Breast epithelium (tissue), 4 donors: ENCODE data around the gene METRN. TPM values are rescaled to one million over a fixed set of nuclear protein-coding genes. Genes with fewer than 3 reads are reported as not detected.

Experiments used
- DNase-seq, 2 donors: peaks; one replicate each; pipeline ENCODE4 v3.0.0-alpha.2; 2019; ENCODE audit warnings: low spot score in 2 of 2
- H3K27ac ChIP-seq, 2 donors: fragments of 200-600 bp; sonication (generic) in 1 of 2; one replicate each; pipeline ENCODE4 v1.5.1; 2016 to 2019; ENCODE audit warnings: mild to moderate bottlenecking in 1 of 2
- H3K27me3 ChIP-seq, 2 donors: fragments of 200-600 bp; sonication (generic) in 1 of 2; one replicate each; pipeline versions ENCODE4 v1.5.1 to v1.6.0; 2017 to 2019; ENCODE audit warnings: control low read depth in 1 of 2, mild to moderate bottlenecking in 1 of 2
- H3K36me3 ChIP-seq: fragments of 200-600 bp; one replicate; pipeline ENCODE4 v1.5.1; 2019
- H3K4me1 ChIP-seq, 2 donors: fragments of 200-600 bp; sonication (generic); one replicate each; pipeline ENCODE4 v1.5.1; 2016 to 2019; ENCODE audit warnings: control low read depth in 1 of 2
- H3K4me3 ChIP-seq, 3 donors: fragments of 200-600 bp; sonication (generic); 1 replicate in 2 of 3; 2 replicates in 1 of 3; pipeline ENCODE4 v1.5.1; 2016 to 2019; ENCODE audit warnings: mild to moderate bottlenecking in 3 of 3, moderate library complexity in 2 of 3
- H3K9me3 ChIP-seq, 2 donors: fragments of 200-600 bp; sonication (generic) in 1 of 2; one replicate each; pipeline ENCODE4 v1.5.1; 2016 to 2019; ENCODE audit warnings: control low read depth in 1 of 2
- POLR2A ChIP-seq: fragments of 450-650 bp; IDR thresholded peaks from one replicate; pipeline ENCODE4 v1.6.1; 2016; ENCODE audit warnings: antibody characterized with exemption, mild to moderate bottlenecking, moderate library complexity
- POLR2AphosphoS5 ChIP-seq, 3 donors: sonication (generic); formaldehyde crosslinking; IDR thresholded peaks; one replicate each; pipeline ENCODE4 v1.6.1; 2017; ENCODE audit warnings: antibody characterized with exemption in 3 of 3
- intact Hi-C: fragments of 100-400 bp; cut with DNase I; formaldehyde crosslinking; loops from one replicate; pipeline ENCODE4 v1.15.1; 2023; ENCODE audit warnings: low total_unique reads
- total RNA-seq, 3 donors: library from RNA; depleted of rRNA; stranded (reverse); fragments of >200 nt; gene quantifications; one replicate each; pipeline ENCODE4 v1.1.0, GENCODE V29; 2016
- TF ChIP-seq, protein P1 (sequence below), 3 donors: fragments of 450-650 bp; IDR thresholded peaks; one replicate each; pipeline ENCODE4 v1.5.1; 2016 to 2017; ENCODE audit warnings: antibody characterized with exemption in 3 of 3, mild to moderate bottlenecking in 3 of 3, moderate library complexity in 3 of 3

The METRN gene
- total RNA-seq, 3 donors from 2014 or later: 23.6 to 30.2 (median 24.3) TPM

DNA sequence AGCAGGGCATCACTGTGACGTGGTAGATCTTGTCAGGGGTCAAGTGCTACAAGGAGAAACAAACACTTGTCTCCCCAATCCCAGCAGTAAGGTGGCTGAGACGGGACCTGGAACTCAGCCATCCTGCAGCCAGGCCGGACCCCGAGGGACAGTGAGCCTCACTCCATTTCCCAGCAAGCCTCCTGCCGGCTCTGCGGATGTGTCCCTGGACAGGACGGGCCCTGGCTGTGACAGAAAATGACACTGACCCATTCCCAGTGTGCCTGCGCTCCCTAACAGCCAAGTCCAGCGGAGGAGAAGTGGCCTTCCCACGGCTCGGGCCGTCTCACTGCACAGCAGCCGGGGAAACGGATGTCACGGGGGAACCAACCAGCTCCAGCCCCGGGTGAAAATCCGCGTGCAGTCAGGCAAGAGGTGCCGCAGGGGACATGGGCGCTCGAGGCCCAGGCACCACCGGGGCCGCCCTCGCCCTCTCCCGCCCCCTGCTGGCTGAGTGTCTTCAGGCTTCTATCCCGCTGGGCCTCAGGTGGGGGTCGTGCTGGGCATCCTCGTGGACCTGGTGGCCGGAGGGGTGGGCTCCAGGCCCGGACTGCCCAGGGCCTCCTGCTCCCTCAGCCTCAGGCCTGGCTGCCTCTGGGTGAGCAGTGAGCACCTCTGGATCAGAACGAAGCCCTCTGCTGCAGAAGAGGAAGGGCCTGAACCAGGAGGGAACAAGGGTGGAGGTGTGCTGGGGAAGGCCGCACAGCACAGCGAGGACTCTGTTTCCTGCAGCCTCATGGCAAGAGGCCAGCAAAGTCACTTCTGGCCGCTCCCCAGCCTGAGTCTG, 18.7 kb downstream of the METRN start:
- TF ChIP-seq POLR2A (no peak), POLR2AphosphoS5 (IDR thresholded peaks at IDR 0.05) (no peak)
- TF ChIP-seq, protein P1, sequence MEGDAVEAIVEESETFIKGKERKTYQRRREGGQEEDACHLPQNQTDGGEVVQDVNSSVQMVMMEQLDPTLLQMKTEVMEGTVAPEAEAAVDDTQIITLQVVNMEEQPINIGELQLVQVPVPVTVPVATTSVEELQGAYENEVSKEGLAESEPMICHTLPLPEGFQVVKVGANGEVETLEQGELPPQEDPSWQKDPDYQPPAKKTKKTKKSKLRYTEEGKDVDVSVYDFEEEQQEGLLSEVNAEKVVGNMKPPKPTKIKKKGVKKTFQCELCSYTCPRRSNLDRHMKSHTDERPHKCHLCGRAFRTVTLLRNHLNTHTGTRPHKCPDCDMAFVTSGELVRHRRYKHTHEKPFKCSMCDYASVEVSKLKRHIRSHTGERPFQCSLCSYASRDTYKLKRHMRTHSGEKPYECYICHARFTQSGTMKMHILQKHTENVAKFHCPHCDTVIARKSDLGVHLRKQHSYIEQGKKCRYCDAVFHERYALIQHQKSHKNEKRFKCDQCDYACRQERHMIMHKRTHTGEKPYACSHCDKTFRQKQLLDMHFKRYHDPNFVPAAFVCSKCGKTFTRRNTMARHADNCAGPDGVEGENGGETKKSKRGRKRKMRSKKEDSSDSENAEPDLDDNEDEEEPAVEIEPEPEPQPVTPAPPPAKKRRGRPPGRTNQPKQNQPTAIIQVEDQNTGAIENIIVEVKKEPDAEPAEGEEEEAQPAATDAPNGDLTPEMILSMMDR (IDR thresholded peaks at IDR 0.05): no peak
- DNase-seq: no peak
- intact Hi-C loops: no loop called here
- H3K4me1 ChIP-seq: no peaks in the 10 kb centered on the region
- no peaks in the 10 kb centered on the region for H3K9me3 ChIP-seq
- H3K4me3 ChIP-seq: no peak overlapping the region
- H3K36me3 ChIP-seq: no peaks in the 10 kb centered on the region
- no peak overlapping the region for H3K27ac ChIP-seq
- H3K27me3 ChIP-seq: no peaks in the 10 kb centered on the region

DNA sequence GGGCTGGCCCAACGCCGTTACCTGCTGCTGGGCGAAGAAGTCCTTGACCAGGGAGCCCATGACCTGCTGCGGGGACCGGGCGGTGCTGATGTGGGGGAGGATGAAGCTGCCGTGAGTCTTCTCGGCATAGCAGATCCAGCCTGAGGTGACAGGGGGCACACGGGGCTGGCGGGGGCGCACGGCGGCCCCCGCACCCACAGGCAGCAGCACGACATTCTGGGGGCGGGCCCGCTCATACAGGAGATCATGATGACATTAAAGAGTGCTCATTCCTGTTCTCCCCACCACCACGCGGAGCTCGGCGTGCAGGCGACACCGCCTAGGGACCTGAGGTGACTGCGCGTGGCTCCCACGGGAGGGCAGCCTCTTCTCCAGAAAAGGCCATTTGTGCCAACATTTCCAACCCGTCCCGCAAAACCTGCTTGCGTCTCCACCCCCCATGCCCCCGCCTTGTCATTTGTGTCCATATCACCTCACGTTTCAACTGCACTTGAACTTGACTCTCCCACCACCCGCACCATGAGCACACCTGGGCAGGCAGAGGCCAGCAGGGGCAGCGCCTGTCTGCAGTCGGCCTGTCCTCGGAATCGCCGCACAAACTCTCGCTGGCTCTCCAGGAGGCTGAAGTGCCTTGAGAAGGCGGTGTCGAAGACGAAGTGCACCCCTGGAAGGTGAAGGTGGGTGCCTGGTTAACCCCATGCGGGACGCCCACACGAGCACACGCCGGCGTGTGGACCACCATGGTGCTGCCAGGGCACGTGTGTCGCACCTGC, 19.5 kb downstream of the METRN start:
- intact Hi-C loops: no loop called here
- no peak overlapping the region for H3K27ac ChIP-seq

DNA sequence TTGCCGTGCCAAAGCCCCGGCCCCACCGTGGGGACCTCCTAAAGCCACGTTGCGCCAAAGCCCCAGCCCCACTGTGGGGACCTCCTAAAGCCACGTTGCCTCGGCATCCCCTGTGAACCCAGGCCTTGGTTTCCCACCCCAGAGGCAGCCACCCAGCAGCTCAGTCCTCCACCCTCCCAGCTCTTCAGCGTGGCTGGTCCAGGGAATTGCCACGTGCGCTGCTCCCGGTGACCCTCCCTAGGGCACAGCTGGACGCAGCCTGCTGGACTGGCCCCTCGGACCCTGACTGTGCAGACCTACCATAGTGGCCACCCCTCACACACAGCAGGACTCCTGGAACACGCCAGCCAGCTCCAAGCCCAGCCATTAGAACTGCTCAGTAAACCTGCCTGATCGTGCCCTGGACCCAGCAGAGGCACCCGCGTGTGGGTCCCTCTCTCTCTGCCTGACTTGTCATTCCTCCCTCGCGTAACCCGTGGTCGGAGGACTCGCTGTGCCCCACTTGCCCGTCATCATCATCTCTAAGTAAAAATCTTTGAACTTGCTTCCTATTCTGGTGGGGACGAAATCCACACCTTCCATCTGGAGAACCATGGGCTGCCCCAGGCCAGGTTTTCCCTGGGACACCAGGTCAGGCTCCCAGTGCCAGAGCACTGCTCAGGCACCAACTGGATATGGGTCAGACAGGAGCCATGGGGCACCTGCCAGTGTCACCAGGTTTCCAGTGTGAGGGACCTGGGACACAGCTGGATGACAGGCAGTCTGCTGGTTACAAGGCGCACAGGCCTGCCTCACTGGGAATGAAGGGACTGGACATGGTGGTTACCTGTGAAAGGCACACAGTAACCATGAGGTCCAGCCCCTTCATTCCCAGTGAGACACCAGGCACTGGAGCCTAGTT, 20.3 kb downstream of the METRN start:
- H3K27ac ChIP-seq: no peak overlapping the region
- no peaks in the 10 kb centered on the region for H3K27me3 ChIP-seq
- intact Hi-C loops: no loop called here
- peaks cover 0 to 7% of the 10 kb centered on the region in 2 donors for H3K4me1 ChIP-seq
- no peak for DNase-seq
- H3K4me3 ChIP-seq: no peak overlapping the region
- TF ChIP-seq, protein P1 (IDR thresholded peaks at IDR 0.05): no peak
- no peaks in the 10 kb centered on the region for H3K9me3 ChIP-seq
- no peaks in the 10 kb centered on the region for H3K36me3 ChIP-seq

More for the DNA sequence above, 19.5 kb downstream of the METRN start:
- TF ChIP-seq POLR2AphosphoS5 (IDR thresholded peaks at IDR 0.05): no peak
- TF ChIP-seq, protein P1 (IDR thresholded peaks at IDR 0.05): no peak
- TF ChIP-seq POLR2A: no peak
- Histone ChIP-seq H3K4me1 (peaks cover 0 to 1% of the 10 kb centered on the region in 2 donors), H3K9me3 (no peaks in the 10 kb centered on the region), H3K36me3 (no peaks in the 10 kb centered on the region), H3K4me3 (no peak overlapping the region), H3K27me3 (no peaks in the 10 kb centered on the region)
- no peak for DNase-seq

DNA sequence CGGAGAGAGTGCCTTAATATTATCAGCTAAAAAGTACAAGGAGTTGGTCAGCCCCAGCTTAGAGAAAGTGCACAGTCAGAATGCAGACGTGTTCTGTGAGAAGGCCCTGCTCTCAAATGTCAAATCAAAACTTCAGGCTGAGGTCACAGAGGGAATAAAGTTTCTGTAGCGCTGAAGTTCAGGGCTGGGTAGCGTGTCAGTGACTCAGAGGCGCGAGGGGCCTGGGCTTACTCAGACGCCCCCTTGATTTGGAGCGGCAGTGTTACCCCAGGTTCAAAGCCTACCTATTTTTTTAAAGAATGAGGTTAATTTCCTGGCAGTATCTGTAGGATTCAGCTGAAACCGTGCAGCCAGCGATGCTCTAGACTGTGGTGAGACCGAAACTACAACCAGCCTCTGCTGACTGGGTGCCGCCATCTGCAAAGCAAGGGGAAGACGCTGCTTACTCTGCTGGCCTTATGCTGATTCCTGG, 21.1 kb downstream of the METRN start:
- TF ChIP-seq, protein P1 (IDR thresholded peaks at IDR 0.05): no peak
- TF ChIP-seq POLR2A (no peak), POLR2AphosphoS5 (IDR thresholded peaks at IDR 0.05) (no peak)
- Histone ChIP-seq H3K27ac (no peak overlapping the region), H3K9me3 (no peaks in the 10 kb centered on the region), H3K4me1 (peaks cover 0 to 7% of the 10 kb centered on the region in 2 donors), H3K27me3 (no peaks in the 10 kb centered on the region), H3K36me3 (no peaks in the 10 kb centered on the region), H3K4me3 (no peak overlapping the region)
- no peak for DNase-seq
- intact Hi-C loops: no loop called here
